Mucosa of stomach (tissue), 1 donor: ENCODE data around the gene ETFA.

ENCODE experiments used
- H3K27me3 ChIP-seq: one replicate; pipeline ENCODE4 v1.7.0; 2013; ENCODE audit warnings: mild to moderate bottlenecking, low read length; ENCODE audit not compliant: control insufficient read depth, insufficient read depth
- H3K36me3 ChIP-seq: one replicate; pipeline ENCODE4 v1.7.0; 2013; ENCODE audit warnings: low read length; ENCODE audit not compliant: control insufficient read depth, insufficient read depth
- H3K4me1 ChIP-seq: one replicate; pipeline ENCODE4 v1.7.0; 2013; ENCODE audit warnings: mild to moderate bottlenecking, low read length; ENCODE audit not compliant: control insufficient read depth, insufficient read depth
- H3K4me3 ChIP-seq: one replicate; pipeline ENCODE4 v1.7.0; 2013; ENCODE audit warnings: low read length
- H3K9ac ChIP-seq: one replicate; pipeline ENCODE4 v1.7.0; 2013; ENCODE audit warnings: mild to moderate bottlenecking, low read length, moderate library complexity
- H3K9me3 ChIP-seq: one replicate; pipeline ENCODE4 v1.7.0; 2013; ENCODE audit warnings: mild to moderate bottlenecking, low read length, moderate library complexity; ENCODE audit not compliant: control insufficient read depth
- donor health status: Pancreatic carcinoma.

The ETFA gene

GRCh38 chr15:76165951-76166350 is 145.3 kb downstream of the ETFA start:
- no peaks in the 10 kb centered on the region for H3K27me3 ChIP-seq
- H3K9me3 ChIP-seq, result no peaks in the 10 kb centered on the region
- no peaks in the 10 kb centered on the region for H3K36me3 ChIP-seq
- H3K9ac ChIP-seq, result no peak overlapping the region
- H3K4me3 ChIP-seq, result no peak overlapping the region
- H3K4me1 ChIP-seq, result peaks cover 15% of the 10 kb centered on the region
